ENCODE data around the gene BACH1.
"Not testable (repeated sequence)": the region's sequence is repeated elsewhere in the genome, so short reads cannot be mapped to it uniquely, and the experiment has no call there.

The BACH1 gene

DNA sequence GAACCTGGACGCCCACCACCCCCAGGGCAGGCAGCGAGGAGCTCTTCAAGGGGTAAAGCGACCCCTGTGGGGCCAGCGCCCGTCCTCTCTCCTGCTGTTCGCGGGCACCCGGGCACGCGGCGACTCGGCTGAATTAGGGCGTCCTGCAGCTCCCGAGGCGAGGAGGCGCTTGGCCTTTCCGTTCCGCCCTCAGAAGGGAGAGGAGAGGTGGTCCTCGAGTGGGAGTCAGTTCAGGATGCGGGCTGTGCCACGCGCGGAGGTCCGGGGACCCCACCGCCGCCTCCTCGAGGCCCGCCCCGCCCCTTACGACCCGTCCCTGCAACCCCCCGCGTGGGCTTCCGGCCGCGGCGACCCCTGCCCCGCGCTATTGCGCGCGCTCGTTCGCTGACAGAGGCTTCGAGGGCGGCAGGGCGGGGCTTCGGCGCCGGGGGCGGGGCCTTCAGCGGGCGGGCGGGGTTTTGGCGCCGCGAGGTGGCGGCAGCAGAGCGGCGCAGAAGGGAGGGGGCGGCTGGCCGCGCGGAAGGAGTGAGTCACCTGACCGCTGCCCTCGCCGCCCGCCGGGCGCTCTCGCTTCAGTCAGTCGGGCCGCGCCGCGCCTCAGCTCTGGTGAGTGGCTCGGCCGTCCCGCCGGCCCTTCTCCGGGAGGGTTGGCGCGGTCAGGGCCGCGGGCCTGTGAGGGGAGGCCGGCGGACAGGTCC, at the start of gene BACH1:
Gene BACH1 (plus strand): TSS at position 575 of the 698 bp plus-strand sequence. CDS start 22,359 bp downstream, outside the sequence.
- no peaks in the 10 kb centered on the region for H3K9me3 Mint-ChIP-seq
- peak within 1 kb of the TSS; percentile 82 for H3K27ac Mint-ChIP-seq
- H3K36me3 Mint-ChIP-seq (ENCODE audit: low read depth), result no peaks in the 10 kb centered on the region
- peaks cover 9% of the 10 kb centered on the region for H3K27me3 Mint-ChIP-seq (ENCODE audit: low read depth)
- peak; percentile 85 for DNase-seq (ENCODE audit: low spot score)
- H3K4me1 Mint-ChIP-seq (ENCODE audit: low read depth), result peaks cover 34% of the 10 kb centered on the region
- peak within 1 kb of the TSS; percentile 86 for H3K4me3 Mint-ChIP-seq

DNA sequence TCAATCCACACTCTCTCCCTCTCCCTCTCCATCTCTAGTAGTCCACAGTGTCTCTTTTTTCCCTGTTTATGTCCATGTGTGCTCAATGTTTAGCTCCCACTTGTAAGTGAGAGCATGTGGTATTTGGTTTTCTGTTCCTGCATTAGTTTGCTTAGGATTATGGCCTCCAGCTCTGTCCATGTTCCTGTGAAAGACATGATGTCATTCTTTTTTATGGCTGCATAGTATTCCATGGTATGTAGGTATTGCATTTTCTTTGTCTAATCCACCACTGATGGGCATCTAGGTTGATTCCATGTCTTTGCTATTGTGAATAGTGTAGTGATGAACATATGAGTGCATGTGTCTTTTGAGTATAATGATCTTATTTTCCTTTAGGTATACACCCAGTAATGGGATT, 49.4 kb upstream of the BACH1 start:
- H3K36me3 Mint-ChIP-seq (ENCODE audit: low read depth); DNase-seq (ENCODE audit: low spot score); H3K4me3 Mint-ChIP-seq; H3K4me1 Mint-ChIP-seq (ENCODE audit: low read depth); H3K27ac Mint-ChIP-seq: not testable (repeated sequence)
- Mint-ChIP-seq H3K27me3 (ENCODE audit: low read depth) (peaks cover 16% of the 10 kb centered on the region), H3K9me3 (peaks cover 23% of the 10 kb centered on the region)

DNA sequence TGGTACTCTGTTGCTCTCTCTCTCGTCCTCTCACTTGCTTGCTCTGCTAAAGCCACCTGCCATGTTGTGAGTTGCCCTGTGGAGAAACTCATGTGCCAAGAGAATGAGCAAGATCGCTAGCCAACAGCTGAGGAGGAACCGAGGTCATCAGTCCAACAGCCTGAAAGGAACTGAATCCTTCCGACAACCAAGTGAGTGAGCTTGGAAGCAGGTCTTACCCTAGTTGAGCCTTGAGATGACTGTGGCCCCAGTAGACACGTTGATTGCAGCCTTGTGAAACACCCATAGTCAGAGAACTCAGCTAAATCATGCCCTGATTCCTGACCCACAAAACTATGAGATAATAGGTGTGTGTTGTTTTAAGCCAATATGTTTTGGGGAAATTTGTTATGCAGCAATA, 48.1 kb upstream of the BACH1 start:
- H3K36me3 Mint-ChIP-seq (ENCODE audit: low read depth), result no peaks in the 10 kb centered on the region
- H3K4me3 Mint-ChIP-seq, result no peak overlapping the region
- H3K9me3 Mint-ChIP-seq, result peaks cover 31% of the 10 kb centered on the region
- no peak for DNase-seq (ENCODE audit: low spot score)
- H3K27ac Mint-ChIP-seq, result no peak overlapping the region
- peaks cover 16% of the 10 kb centered on the region for H3K27me3 Mint-ChIP-seq (ENCODE audit: low read depth)
- peaks cover under 1% of the 10 kb centered on the region for H3K4me1 Mint-ChIP-seq (ENCODE audit: low read depth)

DNA sequence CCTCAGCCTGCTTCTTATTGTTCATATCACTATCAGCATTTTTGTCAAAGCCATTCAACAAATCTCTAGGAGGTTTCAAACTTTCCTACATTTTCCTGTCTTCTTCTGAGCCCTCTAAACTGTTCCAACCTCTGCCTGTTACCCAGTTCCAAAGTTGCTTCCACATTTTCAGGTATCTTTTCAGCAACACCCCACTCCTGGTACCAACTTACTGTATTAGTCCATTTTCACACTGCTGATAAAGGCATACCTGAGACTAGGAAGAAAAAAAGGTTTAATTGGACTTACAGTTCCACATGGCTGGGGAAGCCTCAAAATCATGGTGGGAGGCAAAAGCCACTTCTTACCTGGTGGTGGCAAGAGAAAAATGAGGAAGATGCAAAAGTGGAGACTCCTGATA, 44.9 kb upstream of the BACH1 start:
- not testable (repeated sequence) for H3K27ac Mint-ChIP-seq; H3K36me3 Mint-ChIP-seq (ENCODE audit: low read depth); H3K4me3 Mint-ChIP-seq; H3K4me1 Mint-ChIP-seq (ENCODE audit: low read depth); DNase-seq (ENCODE audit: low spot score)
- peaks cover 31% of the 10 kb centered on the region for H3K9me3 Mint-ChIP-seq
- H3K27me3 Mint-ChIP-seq (ENCODE audit: low read depth), result peaks cover 15% of the 10 kb centered on the region

DNA sequence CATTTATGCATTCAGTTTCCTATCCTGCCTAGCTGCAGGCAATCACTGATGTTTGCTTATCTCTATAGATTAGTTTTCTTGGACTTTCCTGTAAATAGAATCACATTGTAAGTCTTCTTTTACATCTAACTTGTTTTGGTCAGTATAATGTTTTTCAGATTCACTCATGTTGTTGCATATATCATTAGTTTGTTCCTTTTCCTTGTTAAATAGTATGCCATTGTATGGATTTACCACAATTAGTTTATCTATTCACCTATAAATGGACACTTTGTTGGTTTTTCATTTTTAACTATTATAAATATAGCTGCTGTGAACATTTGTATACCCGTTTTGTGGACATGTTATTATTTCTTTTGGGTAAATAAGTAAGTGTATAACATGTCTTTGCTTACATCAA, 44.2 kb upstream of the BACH1 start:
- H3K36me3 Mint-ChIP-seq (ENCODE audit: low read depth), result no peaks in the 10 kb centered on the region
- H3K4me3 Mint-ChIP-seq, result no peak overlapping the region
- H3K4me1 Mint-ChIP-seq (ENCODE audit: low read depth), result no peaks in the 10 kb centered on the region

DNA sequence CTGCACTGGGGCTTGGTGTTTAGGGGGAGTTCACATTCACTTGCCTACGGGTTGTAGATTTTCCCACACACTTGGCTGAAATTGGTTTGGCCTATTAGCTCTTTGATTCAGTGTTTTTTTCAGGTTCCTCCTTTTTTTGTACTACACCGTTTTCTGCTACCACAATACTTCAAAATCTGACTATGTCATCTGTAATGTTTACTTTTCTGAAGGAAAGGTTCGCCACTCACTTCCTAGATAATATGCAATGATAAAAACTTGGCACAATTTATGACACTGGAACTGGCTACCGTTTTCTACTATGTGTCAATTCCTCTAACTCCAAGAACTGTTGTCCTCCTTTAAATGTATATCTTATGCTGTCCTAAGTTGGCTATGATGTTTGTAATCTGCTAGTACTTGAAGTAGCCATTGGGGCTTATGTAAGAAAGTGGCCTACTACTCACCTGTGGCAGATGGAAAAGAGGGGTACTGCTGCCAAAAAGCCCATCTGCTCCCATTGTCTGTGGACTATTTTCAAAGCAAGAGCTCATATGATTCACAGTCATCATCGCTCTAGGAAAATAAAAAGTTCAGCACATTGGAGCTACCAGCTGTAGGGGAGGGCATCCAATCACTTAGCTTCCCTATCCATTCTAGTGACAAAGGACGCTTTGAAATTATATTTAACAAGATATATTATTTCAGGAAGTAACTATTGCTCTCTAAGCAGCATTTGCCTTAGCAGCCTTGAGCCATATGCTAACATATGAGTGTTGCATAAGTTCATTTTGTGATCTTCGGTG, 42.4 kb upstream of the BACH1 start:
- Mint-ChIP-seq H3K4me1 (ENCODE audit: low read depth) (no peaks in the 10 kb centered on the region), H3K36me3 (ENCODE audit: low read depth) (no peaks in the 10 kb centered on the region), H3K27me3 (ENCODE audit: low read depth) (peaks cover 4% of the 10 kb centered on the region), H3K9me3 (peaks cover 31% of the 10 kb centered on the region), H3K4me3 (no peak overlapping the region), H3K27ac (no peak overlapping the region)
- no peak for DNase-seq (ENCODE audit: low spot score)

More for the DNA sequence above, 44.2 kb upstream of the BACH1 start:
- Mint-ChIP-seq H3K27ac (no peak overlapping the region), H3K27me3 (ENCODE audit: low read depth) (peaks cover 10% of the 10 kb centered on the region), H3K9me3 (peaks cover 31% of the 10 kb centered on the region)
- DNase-seq (ENCODE audit: low spot score), result no peak

DNA sequence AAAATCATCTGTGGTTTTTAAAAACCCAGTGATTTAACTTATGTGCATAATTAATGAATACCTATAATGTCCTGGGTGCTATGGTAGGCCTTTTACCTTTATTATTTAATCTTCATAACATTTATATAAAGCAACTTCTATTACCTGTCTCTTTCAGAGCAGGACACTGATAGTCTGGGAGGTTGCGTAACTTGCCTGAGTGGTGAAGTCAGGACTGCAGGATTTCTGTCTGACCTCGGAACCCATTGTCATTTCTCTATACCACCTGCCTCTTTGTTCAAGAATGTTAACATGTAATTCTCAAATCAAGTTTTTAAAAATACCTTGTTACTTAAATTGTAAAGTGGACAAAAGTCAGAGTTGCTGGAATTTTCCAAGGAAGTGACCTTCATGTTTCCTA, 41.0 kb upstream of the BACH1 start:
- Mint-ChIP-seq H3K9me3 (peaks cover 23% of the 10 kb centered on the region), H3K27ac (no peak overlapping the region), H3K36me3 (ENCODE audit: low read depth) (no peaks in the 10 kb centered on the region), H3K4me1 (ENCODE audit: low read depth) (no peaks in the 10 kb centered on the region), H3K4me3 (no peak overlapping the region), H3K27me3 (ENCODE audit: low read depth) (peaks cover 6% of the 10 kb centered on the region)
- no peak for DNase-seq (ENCODE audit: low spot score)

DNA sequence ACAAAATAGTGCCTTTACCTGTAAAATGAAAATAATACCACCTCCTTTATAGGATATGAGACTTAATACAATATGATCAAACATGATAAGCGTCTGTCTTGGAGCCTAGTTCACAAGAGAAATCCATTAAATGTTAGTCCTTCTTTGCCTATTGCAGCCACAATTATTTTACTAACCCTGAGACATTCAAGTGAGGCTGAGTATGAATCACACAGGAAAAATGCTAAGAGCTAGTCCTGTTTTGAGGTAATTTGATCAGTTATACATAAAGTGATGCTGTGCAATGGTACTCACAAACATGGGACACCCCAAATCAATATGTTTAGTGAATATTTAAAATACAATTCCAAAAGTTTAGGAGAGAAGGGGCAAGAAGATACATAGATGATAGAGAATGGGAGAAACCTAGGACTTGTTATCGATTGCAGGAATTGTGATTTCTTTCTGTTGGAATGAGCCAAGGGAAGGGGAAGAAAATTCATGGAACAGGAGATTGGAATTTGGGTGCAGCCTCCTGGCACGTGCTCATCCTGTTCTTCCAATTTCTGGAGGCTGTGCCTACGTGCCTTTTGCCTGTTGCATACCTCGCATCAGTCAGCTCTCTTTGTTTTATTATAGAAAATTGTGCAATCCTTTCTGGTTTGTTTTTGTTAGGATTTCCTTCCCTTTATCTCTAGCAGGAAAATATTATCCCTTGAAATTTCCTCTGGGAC, 39.9 kb upstream of the BACH1 start:
- H3K36me3 Mint-ChIP-seq (ENCODE audit: low read depth), result no peaks in the 10 kb centered on the region
- peaks cover 13% of the 10 kb centered on the region for H3K9me3 Mint-ChIP-seq
- H3K4me3 Mint-ChIP-seq, result no peak overlapping the region
- H3K4me1 Mint-ChIP-seq (ENCODE audit: low read depth), result no peaks in the 10 kb centered on the region
- H3K27ac Mint-ChIP-seq, result no peak overlapping the region
- DNase-seq (ENCODE audit: low spot score), result no peak
- peaks cover 7% of the 10 kb centered on the region for H3K27me3 Mint-ChIP-seq (ENCODE audit: low read depth)

DNA sequence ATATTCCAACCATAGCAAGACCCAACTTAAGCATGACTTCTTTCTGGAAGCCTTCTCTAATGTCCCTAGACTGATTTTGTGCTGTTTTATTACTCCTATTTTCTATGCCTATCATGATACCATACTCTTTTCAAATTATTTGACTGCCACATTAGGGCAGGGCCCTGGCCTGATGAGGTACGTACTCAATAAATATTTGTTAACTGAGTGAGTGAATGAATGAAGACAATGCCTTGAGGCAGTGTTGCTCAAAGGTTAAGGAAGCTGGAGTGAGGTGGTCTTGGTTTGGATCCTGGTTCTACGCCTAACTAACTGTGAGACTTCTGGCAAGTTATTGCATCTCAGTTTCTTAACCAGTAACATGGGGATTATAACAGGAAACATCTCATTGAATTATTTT, 38.3 kb upstream of the BACH1 start:
- no peaks in the 10 kb centered on the region for H3K4me1 Mint-ChIP-seq (ENCODE audit: low read depth)
- H3K36me3 Mint-ChIP-seq (ENCODE audit: low read depth), result no peaks in the 10 kb centered on the region
- peaks cover 7% of the 10 kb centered on the region for H3K27me3 Mint-ChIP-seq (ENCODE audit: low read depth)
- no peak overlapping the region for H3K27ac Mint-ChIP-seq
- no peak for DNase-seq (ENCODE audit: low spot score)
- H3K4me3 Mint-ChIP-seq, result no peak overlapping the region
- no peaks in the 10 kb centered on the region for H3K9me3 Mint-ChIP-seq

DNA sequence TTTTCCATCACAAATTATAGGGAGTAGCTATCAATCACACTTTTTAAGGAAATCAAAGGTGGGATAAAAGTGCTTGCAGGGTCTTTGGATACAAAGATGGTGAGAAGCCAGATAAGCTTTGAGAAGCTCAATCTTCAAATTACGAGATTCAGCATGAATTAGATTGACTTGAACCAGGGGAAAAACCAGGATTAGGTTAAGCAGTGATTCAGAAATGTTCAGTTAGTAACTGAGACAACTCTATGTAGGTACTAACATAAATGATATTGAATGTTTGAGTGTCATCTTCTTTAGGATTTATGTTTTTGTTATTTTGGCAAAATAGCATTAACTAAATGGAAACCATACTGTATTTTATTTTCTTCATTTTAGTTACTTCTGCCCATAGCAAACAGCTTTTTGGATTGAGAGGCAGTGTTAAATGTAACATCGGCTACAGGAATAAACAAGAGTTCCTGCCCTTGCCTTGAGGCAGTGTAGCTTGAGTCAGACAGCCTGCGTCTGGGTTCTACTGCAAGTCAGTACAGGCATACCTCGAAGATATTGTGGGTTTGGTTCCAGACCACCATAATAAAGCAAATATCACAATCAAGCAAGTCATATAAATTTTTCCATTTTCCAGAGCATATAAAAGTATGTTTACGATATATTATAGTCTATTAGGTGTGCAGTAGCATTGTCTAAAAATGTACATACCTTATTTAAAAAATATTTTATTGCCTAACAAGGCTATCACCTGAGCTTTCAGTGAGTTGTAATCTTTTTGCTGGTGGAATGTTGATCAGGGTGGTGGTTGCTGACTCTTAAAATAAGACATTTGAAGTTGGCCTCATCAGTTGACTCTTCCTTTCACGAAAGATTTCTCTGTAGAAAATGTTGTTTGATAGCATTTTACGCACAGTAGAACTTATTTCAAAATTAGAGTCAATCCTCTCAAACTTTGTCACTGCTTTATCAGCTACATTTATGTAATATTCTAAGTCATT, 36.9 kb upstream of the BACH1 start:
- Mint-ChIP-seq H3K36me3 (ENCODE audit: low read depth) (no peaks in the 10 kb centered on the region), H3K4me1 (ENCODE audit: low read depth) (no peaks in the 10 kb centered on the region), H3K27me3 (ENCODE audit: low read depth) (peaks cover 7% of the 10 kb centered on the region), H3K9me3 (no peaks in the 10 kb centered on the region), H3K27ac (no peak overlapping the region), H3K4me3 (no peak overlapping the region)
- no peak for DNase-seq (ENCODE audit: low spot score)

DNA sequence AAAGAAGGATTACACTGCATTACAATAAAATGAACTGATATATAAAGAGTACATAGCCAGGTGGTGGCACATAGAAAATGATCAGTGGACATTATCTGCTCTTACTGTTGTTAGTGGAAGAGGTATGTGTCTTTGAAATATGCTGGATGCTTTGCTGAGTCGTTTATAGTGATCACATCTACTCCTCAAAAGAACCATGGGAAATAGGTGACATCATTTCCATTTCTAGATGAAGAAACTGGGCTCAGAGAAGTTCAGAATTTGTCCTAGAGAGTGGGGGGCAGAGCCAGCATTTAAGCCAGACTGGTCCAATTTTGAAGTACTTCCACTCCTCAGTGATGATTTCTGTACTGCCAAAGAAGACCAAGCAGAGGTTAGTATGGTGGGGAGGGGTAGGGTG, 34.0 kb upstream of the BACH1 start:
- Mint-ChIP-seq H3K27me3 (ENCODE audit: low read depth) (peaks cover 5% of the 10 kb centered on the region), H3K36me3 (ENCODE audit: low read depth) (no peaks in the 10 kb centered on the region), H3K4me1 (ENCODE audit: low read depth) (no peaks in the 10 kb centered on the region), H3K9me3 (no peaks in the 10 kb centered on the region), H3K27ac (no peak overlapping the region), H3K4me3 (no peak overlapping the region)
- no peak for DNase-seq (ENCODE audit: low spot score)

DNA sequence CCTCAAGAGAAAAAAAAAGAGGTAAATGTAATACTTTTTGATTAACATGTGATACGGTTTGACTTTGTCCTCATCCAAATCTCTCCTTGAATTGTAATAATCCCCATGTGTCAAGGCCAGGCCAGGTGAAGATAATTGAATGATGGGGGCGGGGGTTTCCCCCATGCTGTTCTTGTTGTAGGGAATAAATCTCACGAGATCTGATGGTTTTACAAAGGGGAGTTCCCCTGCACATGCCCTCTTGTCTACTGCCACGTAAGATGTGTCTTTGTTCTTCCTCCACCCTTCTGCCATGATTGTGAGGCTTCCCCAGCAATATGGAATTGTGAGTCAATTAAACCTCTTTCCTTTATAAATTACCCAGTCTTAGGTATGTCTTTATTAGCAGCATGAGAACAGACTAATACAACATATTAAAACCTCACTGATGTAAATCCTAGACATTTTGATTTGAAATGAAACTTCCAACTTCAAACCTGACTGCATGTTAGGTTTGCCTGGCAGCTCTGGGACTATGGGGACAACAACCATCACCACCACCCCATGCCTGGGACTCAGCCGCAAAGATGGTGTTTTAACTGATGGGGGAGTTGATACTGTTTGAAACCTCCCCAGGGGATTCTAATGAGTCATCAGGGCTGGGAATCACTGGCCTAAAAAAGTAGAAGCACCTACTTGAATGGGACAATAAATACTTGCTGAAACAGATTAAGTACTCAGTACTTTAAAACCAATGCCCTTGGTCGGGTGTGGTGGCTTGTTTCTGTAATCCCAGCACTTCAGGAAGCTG, 32.8 kb upstream of the BACH1 start:
- H3K36me3 Mint-ChIP-seq (ENCODE audit: low read depth), result no peaks in the 10 kb centered on the region
- DNase-seq (ENCODE audit: low spot score), result peak; percentile 16
- H3K9me3 Mint-ChIP-seq, result no peaks in the 10 kb centered on the region
- H3K4me1 Mint-ChIP-seq (ENCODE audit: low read depth), result no peaks in the 10 kb centered on the region
- no peak overlapping the region for H3K27ac Mint-ChIP-seq
- peaks cover 5% of the 10 kb centered on the region for H3K27me3 Mint-ChIP-seq (ENCODE audit: low read depth)
- no peak overlapping the region for H3K4me3 Mint-ChIP-seq

DNA sequence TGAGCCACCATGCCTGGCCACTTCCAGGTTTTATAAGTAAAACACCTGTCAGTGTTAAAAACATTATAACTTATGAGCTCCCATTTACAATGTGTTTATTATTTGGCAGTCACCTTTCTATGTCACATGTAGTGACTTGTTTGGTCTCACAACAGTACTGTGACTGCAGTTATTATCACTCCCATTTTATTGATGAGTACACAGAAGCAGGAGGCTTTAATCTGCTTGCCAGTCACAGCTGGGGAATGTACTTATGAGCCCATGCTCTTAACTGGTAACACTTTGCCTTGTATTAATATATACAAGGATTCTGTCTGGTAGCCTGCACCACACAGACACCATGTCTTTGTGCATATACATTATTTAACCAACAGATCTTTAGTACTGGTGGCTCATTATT, 31.1 kb upstream of the BACH1 start:
- no peak overlapping the region for H3K27ac Mint-ChIP-seq
- H3K4me1 Mint-ChIP-seq (ENCODE audit: low read depth), result no peaks in the 10 kb centered on the region
- H3K9me3 Mint-ChIP-seq, result no peaks in the 10 kb centered on the region
- H3K27me3 Mint-ChIP-seq (ENCODE audit: low read depth), result peaks cover 3% of the 10 kb centered on the region
- H3K4me3 Mint-ChIP-seq, result no peak overlapping the region
- no peaks in the 10 kb centered on the region for H3K36me3 Mint-ChIP-seq (ENCODE audit: low read depth)
- no peak for DNase-seq (ENCODE audit: low spot score)
